Neural progenitor cell (in vitro differentiated cells): Measurements from ENCODE around the gene RTN4R. TPM values are rescaled to one million over a fixed set of nuclear protein-coding genes. Genes with fewer than 3 reads are reported as not detected.

ENCODE experiments used
- DNase-seq: peaks from one replicate; pipeline ENCODE4 v3.0.0-alpha.2; 2016; ENCODE audit warnings: low spot score
- H2AFZ ChIP-seq: fragments of 200-600 bp; sonication (generic); replicated peaks from 2 replicates; pipeline ENCODE4 v1.6.1; 2016; ENCODE audit warnings: antibody characterized with exemption
- H3F3A ChIP-seq: fragments of 200-600 bp; sonication (generic); 2 replicates; pipeline ENCODE4 v1.6.1; 2016; ENCODE audit warnings: antibody characterized with exemption, low read depth
- H3K27ac ChIP-seq: fragments of 200-600 bp; sonication (generic); 2 replicates; pipeline ENCODE4 v1.5.1; 2016; ENCODE audit warnings: mild to moderate bottlenecking
- H3K27me3 ChIP-seq: fragments of 200-600 bp; sonication (generic); 2 replicates; pipeline ENCODE4 v1.6.1; 2016; ENCODE audit warnings: mild to moderate bottlenecking, moderate library complexity
- H3K36me3 ChIP-seq: fragments of 200-600 bp; sonication (generic); 2 replicates; pipeline ENCODE4 v1.5.1; 2016
- H3K4me1 ChIP-seq: fragments of 200-600 bp; sonication (generic); 2 replicates; pipeline ENCODE4 v1.6.1; 2016; ENCODE audit warnings: mixed run types
- H3K4me2 ChIP-seq: fragments of 200-600 bp; sonication (generic); 2 replicates; pipeline ENCODE4 v1.6.1; 2016
- H3K4me3 ChIP-seq: fragments of 200-600 bp; sonication (generic); 2 replicates; pipeline ENCODE4 v1.5.1; 2016
- H3K79me2 ChIP-seq: fragments of 200-600 bp; sonication (generic); 2 replicates; pipeline ENCODE4 v1.6.1; 2016; ENCODE audit warnings: low read depth
- H3K9ac ChIP-seq: fragments of 200-600 bp; sonication (generic); 2 replicates; pipeline ENCODE4 v1.6.1; 2016
- H3K9me3 ChIP-seq: fragments of 200-600 bp; sonication (generic); 2 replicates; pipeline ENCODE4 v1.5.1; 2016; ENCODE audit warnings: low read depth
- H4K20me1 ChIP-seq: fragments of 200-600 bp; sonication (generic); 2 replicates; pipeline ENCODE4 v1.6.1; 2016; ENCODE audit warnings: low read depth
- H3K27ac Mint-ChIP-seq: 3 replicates; pipeline ENCODE4 v1.8.0; 2021; ENCODE audit warnings: mixed read lengths
- H3K27me3 Mint-ChIP-seq: 2 replicates; pipeline ENCODE4 v1.8.0; 2022; ENCODE audit warnings: low read depth, mild to moderate bottlenecking, inconsistent platforms, moderate library complexity, mixed read lengths; ENCODE audit not compliant: insufficient read depth
- H3K36me3 Mint-ChIP-seq: 3 replicates; pipeline ENCODE4 v1.8.0; 2021; ENCODE audit warnings: mixed read lengths
- H3K4me1 Mint-ChIP-seq: 3 replicates; pipeline ENCODE4 v1.8.0; 2021; ENCODE audit warnings: mixed read lengths
- H3K4me3 Mint-ChIP-seq: 3 replicates; pipeline ENCODE4 v1.8.0; 2021; ENCODE audit warnings: mild to moderate bottlenecking, moderate library complexity, mixed read lengths
- H3K9me3 Mint-ChIP-seq: 3 replicates; pipeline ENCODE4 v1.8.0; 2020; ENCODE audit warnings: mixed read lengths
- EZH2 ChIP-seq: fragments of 200-600 bp; sonication (generic); IDR thresholded peaks from 2 replicates; pipeline ENCODE4 v1.6.1; 2017; ENCODE audit warnings: antibody characterized with exemption, mild to moderate bottlenecking, moderate library complexity
- EZH2phosphoT487 ChIP-seq: fragments of 200-600 bp; sonication (generic); IDR thresholded peaks from 2 replicates; pipeline ENCODE4 v1.6.1; 2017; ENCODE audit warnings: antibody characterized with exemption
- total RNA-seq: library from RNA; depleted of rRNA; stranded (reverse); fragments of >200 nt; gene quantifications from 2 replicates; pipeline ENCODE4 v1.2.3, GENCODE V29; 2015; ENCODE audit warnings: low replicate concordance
- TF ChIP-seq, protein P1 (sequence below): fragments of 200-600 bp; sonication (generic); IDR thresholded peaks from 2 replicates; pipeline ENCODE4 v1.5.1; 2017; ENCODE audit warnings: antibody characterized with exemption, mild to moderate bottlenecking

RTN4R gene
- total RNA-seq, 1 donor from 2014 or later = 6.3 TPM

DNA sequence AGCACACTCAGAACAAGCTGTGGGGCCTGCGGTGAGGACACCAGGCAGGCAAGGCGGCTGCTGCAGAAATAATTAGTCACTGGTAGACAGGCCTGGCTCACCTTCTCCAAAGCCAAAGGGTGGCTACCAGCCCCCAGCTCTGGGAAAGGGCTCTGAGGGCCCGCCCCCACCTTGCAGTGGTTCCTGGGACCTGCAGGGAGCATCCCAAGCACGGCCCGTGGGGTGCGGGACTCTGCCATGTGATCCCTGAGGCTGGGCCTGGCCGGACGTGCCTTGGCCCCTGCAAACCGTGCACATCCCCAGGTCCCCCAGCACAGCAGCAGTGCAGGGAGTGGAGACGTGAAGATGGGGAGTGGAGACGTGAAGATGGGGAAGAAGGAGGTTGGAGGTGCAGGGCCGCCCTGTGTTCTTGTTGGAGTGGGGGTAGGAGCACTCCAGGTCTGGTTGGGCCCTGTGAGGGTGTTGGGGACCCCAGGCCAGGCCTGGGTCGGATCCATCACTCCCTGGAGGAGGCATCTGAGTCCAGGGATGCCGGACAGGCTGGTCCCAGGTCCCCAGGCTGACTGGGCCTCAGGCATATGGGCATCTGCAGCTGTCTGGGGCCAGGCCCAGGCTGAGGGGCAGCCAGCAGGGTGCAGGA is 41.9 kb downstream of the RTN4R start:
- Histone ChIP-seq H3K9me3 (no peaks in the 10 kb centered on the region), H3K27me3 (no peaks in the 10 kb centered on the region), H3K36me3 (no peaks in the 10 kb centered on the region), H3F3A (peaks cover 12% of the 10 kb centered on the region), H3K4me3 (no peak overlapping the region), H3K4me1 (no peaks in the 10 kb centered on the region), H3K79me2 (no peaks in the 10 kb centered on the region), H4K20me1 (no peaks in the 10 kb centered on the region), H3K9ac (no peak overlapping the region), H2AFZ (peak overlapping the region; percentile 42), H3K4me2 (no peak overlapping the region), H3K27ac (no peak overlapping the region)
- TF ChIP-seq, protein P1, sequence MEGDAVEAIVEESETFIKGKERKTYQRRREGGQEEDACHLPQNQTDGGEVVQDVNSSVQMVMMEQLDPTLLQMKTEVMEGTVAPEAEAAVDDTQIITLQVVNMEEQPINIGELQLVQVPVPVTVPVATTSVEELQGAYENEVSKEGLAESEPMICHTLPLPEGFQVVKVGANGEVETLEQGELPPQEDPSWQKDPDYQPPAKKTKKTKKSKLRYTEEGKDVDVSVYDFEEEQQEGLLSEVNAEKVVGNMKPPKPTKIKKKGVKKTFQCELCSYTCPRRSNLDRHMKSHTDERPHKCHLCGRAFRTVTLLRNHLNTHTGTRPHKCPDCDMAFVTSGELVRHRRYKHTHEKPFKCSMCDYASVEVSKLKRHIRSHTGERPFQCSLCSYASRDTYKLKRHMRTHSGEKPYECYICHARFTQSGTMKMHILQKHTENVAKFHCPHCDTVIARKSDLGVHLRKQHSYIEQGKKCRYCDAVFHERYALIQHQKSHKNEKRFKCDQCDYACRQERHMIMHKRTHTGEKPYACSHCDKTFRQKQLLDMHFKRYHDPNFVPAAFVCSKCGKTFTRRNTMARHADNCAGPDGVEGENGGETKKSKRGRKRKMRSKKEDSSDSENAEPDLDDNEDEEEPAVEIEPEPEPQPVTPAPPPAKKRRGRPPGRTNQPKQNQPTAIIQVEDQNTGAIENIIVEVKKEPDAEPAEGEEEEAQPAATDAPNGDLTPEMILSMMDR = no peak
- TF ChIP-seq EZH2phosphoT487 (no peak), EZH2 (no peak)
- Mint-ChIP-seq H3K4me1 (peaks cover 22% of the 10 kb centered on the region), H3K9me3 (peaks cover 10% of the 10 kb centered on the region), H3K27me3 (peaks cover 19% of the 10 kb centered on the region), H3K27ac (no peak overlapping the region), H3K36me3 (no peaks in the 10 kb centered on the region), H3K4me3 (no peak overlapping the region)
- peak; percentile 31 for DNase-seq

DNA sequence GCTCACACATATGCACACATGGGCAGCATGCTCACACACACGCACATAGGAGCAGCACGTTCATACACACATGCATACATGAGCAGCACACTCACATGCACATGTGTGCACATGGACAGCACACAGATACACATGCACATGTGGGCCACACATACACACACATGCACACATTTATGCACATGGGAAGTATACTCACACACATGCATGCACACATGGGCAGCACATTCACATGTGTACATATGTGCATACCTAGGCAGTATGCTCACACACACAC is 42.5 kb downstream of the RTN4R start:
- Mint-ChIP-seq H3K9me3 (peaks cover 10% of the 10 kb centered on the region), H3K4me3 (no peak overlapping the region), H3K27ac (peak overlapping the region; percentile 95), H3K4me1 (peaks cover 22% of the 10 kb centered on the region), H3K27me3 (peaks cover 21% of the 10 kb centered on the region), H3K36me3 (no peaks in the 10 kb centered on the region)
- Histone ChIP-seq H3K27ac (no peak overlapping the region), H3K4me2 (no peak overlapping the region), H3K36me3 (no peaks in the 10 kb centered on the region), H3K9me3 (no peaks in the 10 kb centered on the region), H3F3A (peaks cover 12% of the 10 kb centered on the region), H4K20me1 (no peaks in the 10 kb centered on the region), H3K4me1 (no peaks in the 10 kb centered on the region), H3K4me3 (no peak overlapping the region), H3K79me2 (no peaks in the 10 kb centered on the region), H3K9ac (no peak overlapping the region), H3K27me3 (no peaks in the 10 kb centered on the region), H2AFZ (no peak overlapping the region)
- DNase-seq = no peak
- TF ChIP-seq EZH2phosphoT487 (no peak), EZH2 (no peak)
- TF ChIP-seq, protein P1 = no peak

DNA sequence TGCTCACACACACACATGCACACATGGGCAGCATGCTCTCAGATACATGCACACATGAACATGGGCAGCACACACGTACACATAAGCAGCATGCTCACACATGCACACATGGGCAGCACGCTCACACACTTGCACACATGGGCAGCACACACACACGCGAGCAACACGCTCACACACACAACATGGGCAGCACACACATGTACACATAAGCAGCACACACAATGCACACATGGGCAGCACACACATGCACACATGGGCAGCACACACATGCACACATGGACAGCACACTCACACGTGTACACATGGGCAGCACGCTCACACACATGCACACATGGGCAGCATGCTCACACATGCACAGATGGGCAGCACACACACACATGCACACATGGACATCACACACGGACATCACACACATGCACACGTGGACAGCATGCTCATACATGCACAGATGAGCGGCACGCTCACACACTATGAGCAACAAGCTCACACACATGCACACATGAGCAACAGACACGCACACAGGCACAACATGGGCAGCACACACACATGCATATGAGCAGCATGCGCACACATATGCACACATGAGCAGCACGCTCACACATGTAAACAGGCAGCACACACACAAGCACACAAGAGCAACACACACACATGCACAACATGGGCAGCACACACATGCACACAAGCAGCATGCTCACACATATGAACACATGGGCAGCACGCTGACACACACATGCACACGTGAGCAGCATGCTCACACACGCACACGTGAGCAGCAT is 43.0 kb downstream of the RTN4R start:
- no peak for DNase-seq
- no peak overlapping the region for H3K27ac ChIP-seq
- no peaks in the 10 kb centered on the region for H3K36me3 Mint-ChIP-seq
- no peak for TF ChIP-seq EZH2phosphoT487
- no peak for TF ChIP-seq EZH2
- TF ChIP-seq, protein P1 = no peak
- H3K27me3 Mint-ChIP-seq = peaks cover 23% of the 10 kb centered on the region
- H3K4me3 Mint-ChIP-seq = peak overlapping the region; percentile 76
- peaks cover 22% of the 10 kb centered on the region for H3K4me1 Mint-ChIP-seq
- H3K9me3 ChIP-seq = no peaks in the 10 kb centered on the region
- H2AFZ ChIP-seq = no peak overlapping the region
- H3K9me3 Mint-ChIP-seq = peaks cover 10% of the 10 kb centered on the region
- H3F3A ChIP-seq = peaks cover 12% of the 10 kb centered on the region
- no peaks in the 10 kb centered on the region for H3K79me2 ChIP-seq
- H3K27me3 ChIP-seq = no peaks in the 10 kb centered on the region
- H3K4me1 ChIP-seq = no peaks in the 10 kb centered on the region
- no peaks in the 10 kb centered on the region for H4K20me1 ChIP-seq
- no peaks in the 10 kb centered on the region for H3K36me3 ChIP-seq
- no peak overlapping the region for H3K4me3 ChIP-seq
- no peak overlapping the region for H3K9ac ChIP-seq
- peak overlapping the region; percentile 95 for H3K27ac Mint-ChIP-seq
- H3K4me2 ChIP-seq = no peak overlapping the region
